Subcutaneous adipose tissue (tissue), 4 donors: ENCODE measurements around the gene TECR. TPM values are rescaled to one million over a fixed set of nuclear protein-coding genes. Genes with fewer than 3 reads are reported as not detected.

Experiments
- CTCF ChIP-seq: fragments of 450-650 bp; IDR thresholded peaks from one replicate; pipeline ENCODE4 v1.5.1; 2016; ENCODE audit warnings: low read depth, mild to moderate bottlenecking, control low read depth, antibody characterized with exemption, moderate library complexity
- total RNA-seq, 4 donors: library from RNA; depleted of rRNA; stranded (reverse); fragments of >200 nt; gene quantifications; one replicate each; pipeline ENCODE4 v1.1.0, GENCODE V29; 2016

Gene TECR
- total RNA-seq, 4 donors from 2014 or later: 36.8 to 86.7 (median 62.4) TPM

GRCh38 chr19:14555918-14556661 is 26.7 kb downstream of the TECR start:
- TF ChIP-seq CTCF: no peak

GRCh38 chr19:14556662-14557188 is 27.3 kb downstream of the TECR start:
- TF ChIP-seq CTCF: no peak

GRCh38 chr19:14558370-14559066 is 29.1 kb downstream of the TECR start:
- TF ChIP-seq CTCF: no peak

GRCh38 chr19:14559916-14560775 is 30.8 kb downstream of the TECR start:
- no peak for TF ChIP-seq CTCF

GRCh38 chr19:14560776-14561108 is 31.3 kb downstream of the TECR start:
- no peak for TF ChIP-seq CTCF

- no peak for TF ChIP-seq CTCF
Measured at GRCh38 chr19:14561249-14561648, 31.9 kb downstream of the TECR start.
